Spleen (tissue), 7 donors: ENCODE data around the gene RANBP17.

Experiments
- POLR2A ChIP-seq, 3 donors: fragments of 450-650 bp; IDR thresholded peaks; one replicate each; pipeline ENCODE4 v1.5.1; 2017; ENCODE audit warnings: antibody characterized with exemption in 3 of 3, mild to moderate bottlenecking in 1 of 3
- TF ChIP-seq, protein P1 (sequence below), 11 experiments: fragments of 200-600 bp in 7 of 11; fragments of 450-650 bp in 4 of 11; sonication (generic) in 4 of 11; IDR thresholded peaks in 8 of 11; conservative IDR thresholded peaks in 3 of 11; 1 replicate in 7 of 11; 2 replicates in 4 of 11; pipeline versions ENCODE4 v1.4.0 to v1.8.0; 2016 to 2021; ENCODE audit warnings: antibody characterized with exemption in 11 of 11, inconsistent platforms in 4 of 11, mild to moderate bottlenecking in 1 of 11
- donor health status: DM: no; HTN: no; CAD: no; lungs with moderate emphysema.
- donor health status: DM: no; HTN: no; CAD: no.
- donor health status: DM: no; HTN: no; CAD: no.

DNA sequence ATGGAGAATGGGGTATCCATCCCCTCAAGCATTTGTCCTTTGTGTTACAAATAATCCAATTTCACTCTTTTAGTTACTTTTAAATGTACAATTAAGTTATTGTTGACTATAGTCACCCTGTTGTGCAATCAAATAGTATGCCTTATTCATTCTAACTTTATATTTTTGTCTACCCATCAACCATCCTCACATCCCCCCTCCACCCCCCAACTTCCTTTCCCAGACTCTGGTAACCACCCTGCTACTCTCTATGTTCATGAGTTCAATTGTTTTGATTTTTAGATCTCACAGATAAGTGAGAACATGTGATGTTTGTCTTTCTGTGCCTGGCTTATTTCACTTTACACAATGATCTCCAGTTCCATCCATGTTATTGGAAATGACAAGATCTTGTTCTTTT is 15.4 kb upstream of the RANBP17 start:
- TF ChIP-seq, protein P1, sequence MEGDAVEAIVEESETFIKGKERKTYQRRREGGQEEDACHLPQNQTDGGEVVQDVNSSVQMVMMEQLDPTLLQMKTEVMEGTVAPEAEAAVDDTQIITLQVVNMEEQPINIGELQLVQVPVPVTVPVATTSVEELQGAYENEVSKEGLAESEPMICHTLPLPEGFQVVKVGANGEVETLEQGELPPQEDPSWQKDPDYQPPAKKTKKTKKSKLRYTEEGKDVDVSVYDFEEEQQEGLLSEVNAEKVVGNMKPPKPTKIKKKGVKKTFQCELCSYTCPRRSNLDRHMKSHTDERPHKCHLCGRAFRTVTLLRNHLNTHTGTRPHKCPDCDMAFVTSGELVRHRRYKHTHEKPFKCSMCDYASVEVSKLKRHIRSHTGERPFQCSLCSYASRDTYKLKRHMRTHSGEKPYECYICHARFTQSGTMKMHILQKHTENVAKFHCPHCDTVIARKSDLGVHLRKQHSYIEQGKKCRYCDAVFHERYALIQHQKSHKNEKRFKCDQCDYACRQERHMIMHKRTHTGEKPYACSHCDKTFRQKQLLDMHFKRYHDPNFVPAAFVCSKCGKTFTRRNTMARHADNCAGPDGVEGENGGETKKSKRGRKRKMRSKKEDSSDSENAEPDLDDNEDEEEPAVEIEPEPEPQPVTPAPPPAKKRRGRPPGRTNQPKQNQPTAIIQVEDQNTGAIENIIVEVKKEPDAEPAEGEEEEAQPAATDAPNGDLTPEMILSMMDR (IDR thresholded peaks at IDR 0.05 in 8 of 11, conservative IDR thresholded peaks at IDR 0.05 in 3 of 11): no peak
- no peak for TF ChIP-seq POLR2A (IDR thresholded peaks at IDR 0.05)
